HFFc6 (cell line): ENCODE data around the gene PHF14. TPM values are rescaled to one million over a fixed set of nuclear protein-coding genes. Genes with fewer than 3 reads are reported as not detected.

Experiments
- DNase-seq: peaks from one replicate; pipeline ENCODE4 v3.0.0-alpha.2; 2018
- H3K27ac Mint-ChIP-seq: 2 replicates; pipeline ENCODE4 v1.8.0; 2020; ENCODE audit warnings: mild to moderate bottlenecking, mixed read lengths
- H3K27me3 Mint-ChIP-seq: 2 replicates; pipeline ENCODE4 v1.8.0; 2021; ENCODE audit warnings: mild to moderate bottlenecking, moderate library complexity, mixed read lengths; ENCODE audit not compliant: insufficient read depth
- H3K36me3 Mint-ChIP-seq: 2 replicates; pipeline ENCODE4 v1.8.0; 2021; ENCODE audit warnings: low read depth, mixed read lengths
- H3K4me1 Mint-ChIP-seq: 2 replicates; pipeline ENCODE4 v1.8.0; 2020; ENCODE audit warnings: low read depth, mixed read lengths
- H3K4me3 Mint-ChIP-seq: 2 replicates; pipeline ENCODE4 v1.8.0; 2020; ENCODE audit warnings: mild to moderate bottlenecking, moderate library complexity, mixed read lengths
- H3K9me3 Mint-ChIP-seq: 2 replicates; pipeline ENCODE4 v1.8.0; 2020; ENCODE audit warnings: mild to moderate bottlenecking, mixed read lengths
- CTCF ChIP-seq: fragments of 200-600 bp; sonication (generic); IDR thresholded peaks from 2 replicates; pipeline ENCODE4 v1.5.0; 2021; ENCODE audit warnings: antibody characterized with exemption, mild to moderate bottlenecking
- total RNA-seq, 6 experiments: library from RNA; stranded (reverse); fragmentation: NEBNext Ultra II Directional; extraction: Animal tissue kit (Norgen Biotek cat#: 25700); gene quantifications; 2 replicates in 1 of 6; 3 replicates in 5 of 6; pipeline ENCODE4 v1.2.3, GENCODE V29; 2021

PHF14 gene
- total RNA-seq, 6 experiments from 2014 or later: 11.4 to 15.8 (median 13.3) TPM

- no peak for TF ChIP-seq CTCF
- H3K4me1 Mint-ChIP-seq: no peaks in the 10 kb centered on the region
- no peak overlapping the region for H3K4me3 Mint-ChIP-seq
- H3K9me3 Mint-ChIP-seq: no peaks in the 10 kb centered on the region
- H3K27ac Mint-ChIP-seq: no peak overlapping the region
- H3K36me3 Mint-ChIP-seq: no peaks in the 10 kb centered on the region
- DNase-seq: peak; percentile 52
- H3K27me3 Mint-ChIP-seq: peaks cover 5% of the 10 kb centered on the region; the same call in 1 of the 2 replicates
These were observed 239.1 kb downstream of the PHF14 start for GRCh38 chr7:11212816-11213215.

GRCh38 chr7:11213266-11213665 is 239.6 kb downstream of the PHF14 start:
- no peaks in the 10 kb centered on the region for H3K9me3 Mint-ChIP-seq
- no peaks in the 10 kb centered on the region for H3K4me1 Mint-ChIP-seq
- H3K27ac Mint-ChIP-seq: no peak overlapping the region
- no peaks in the 10 kb centered on the region for H3K36me3 Mint-ChIP-seq
- TF ChIP-seq CTCF: no peak
- DNase-seq: no peak
- no peak overlapping the region for H3K4me3 Mint-ChIP-seq
- H3K27me3 Mint-ChIP-seq: peaks cover under 1% of the 10 kb centered on the region; the same call in 1 of the 2 replicates

- DNase-seq: no peak
- H3K4me3 Mint-ChIP-seq: no peak overlapping the region
- H3K27ac Mint-ChIP-seq: no peak overlapping the region
- H3K9me3 Mint-ChIP-seq: no peaks in the 10 kb centered on the region
- no peaks in the 10 kb centered on the region for H3K4me1 Mint-ChIP-seq
- no peaks in the 10 kb centered on the region for H3K27me3 Mint-ChIP-seq
- no peaks in the 10 kb centered on the region for H3K36me3 Mint-ChIP-seq
- no peak for TF ChIP-seq CTCF
These were observed 242.6 kb downstream of the PHF14 start for GRCh38 chr7:11216276-11216675.

DNA sequence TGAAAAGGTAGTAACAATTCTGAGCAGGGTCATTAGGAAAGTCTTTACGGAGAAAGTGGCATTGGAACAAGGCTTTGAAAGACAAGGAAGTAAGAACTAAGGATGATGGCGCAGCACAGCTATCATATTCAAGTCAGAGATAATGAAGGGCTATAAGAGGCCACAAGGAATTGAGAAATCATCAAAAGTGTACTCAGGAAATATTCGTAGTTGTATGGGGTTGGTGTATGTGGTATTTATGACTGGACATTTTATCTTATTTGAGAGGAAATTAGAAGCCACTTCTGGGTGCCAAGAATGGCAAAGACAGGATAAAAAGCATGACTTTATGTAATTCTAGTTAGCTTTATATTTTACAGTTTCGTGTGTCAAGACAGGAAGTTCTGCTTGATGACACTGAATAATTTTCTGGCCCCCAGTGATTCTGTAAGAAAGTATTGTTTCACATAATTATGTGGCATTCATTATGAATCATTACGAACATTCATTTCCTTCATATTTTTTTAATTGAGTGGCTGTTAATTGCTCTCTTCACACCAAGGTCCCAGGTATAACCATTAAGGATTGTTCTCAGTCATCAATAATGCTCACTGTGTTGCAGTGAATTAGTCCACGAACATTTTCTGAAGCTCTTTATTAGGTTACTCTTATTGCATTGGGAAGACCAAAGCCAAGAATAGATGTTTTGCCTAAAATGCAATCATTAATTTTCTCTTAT is 244.3 kb downstream of the PHF14 start:
- Mint-ChIP-seq H3K27ac (no peak overlapping the region), H3K36me3 (no peaks in the 10 kb centered on the region), H3K9me3 (no peaks in the 10 kb centered on the region), H3K4me3 (no peak overlapping the region), H3K27me3 (no peaks in the 10 kb centered on the region; the same call in 1 of the 2 replicates), H3K4me1 (no peaks in the 10 kb centered on the region)
- no peak for TF ChIP-seq CTCF
- DNase-seq: no peak
